Measurements from ENCODE around the gene GFPT1. TPM values are rescaled to one million over a fixed set of nuclear protein-coding genes. Genes with fewer than 3 reads are reported as not detected.
"Not testable (repeated sequence)": the region's sequence is repeated elsewhere in the genome, so short reads cannot be mapped to it uniquely, and the experiment has no call there.

Gene GFPT1
- polyA plus RNA-seq (ENCODE audit: insufficient read length in 3 of 3): 10 to 100 TPM; 31.0 to 38.9 (median 32.5) TPM
- long read RNA-seq, donor 1, full-length matches to known transcripts: 8 of 8 reads
- long read RNA-seq, donor 1, partial matches to known transcripts: 0 of 8 reads
- long read RNA-seq, donor 1, other reads (novel, unspliced or antisense): 0 of 8 reads
- long read RNA-seq, donor 2, full-length matches to known transcripts: 9 of 9 reads
- long read RNA-seq, donor 2, partial matches to known transcripts: 0 of 9 reads
- long read RNA-seq, donor 2, other reads (novel, unspliced or antisense): 0 of 9 reads
- long read RNA-seq, donor 3, full-length matches to known transcripts: 2 of 14 reads
- long read RNA-seq, donor 3, partial matches to known transcripts: 12 of 14 reads
- long read RNA-seq, donor 3, other reads (novel, unspliced or antisense): 0 of 14 reads
- long read RNA-seq, donor 4, full-length matches to known transcripts: 3 of 3 reads
- long read RNA-seq, donor 4, partial matches to known transcripts: 0 of 3 reads
- long read RNA-seq, donor 4, other reads (novel, unspliced or antisense): 0 of 3 reads
- long read RNA-seq, donor 5, full-length matches to known transcripts: 6 of 6 reads
- long read RNA-seq, donor 5, partial matches to known transcripts: 0 of 6 reads
- long read RNA-seq, donor 5, other reads (novel, unspliced or antisense): 0 of 6 reads
- long read RNA-seq, donor 6, full-length matches to known transcripts: 6 of 11 reads
- long read RNA-seq, donor 6, partial matches to known transcripts: 5 of 11 reads
- long read RNA-seq, donor 6, other reads (novel, unspliced or antisense): 0 of 11 reads
- long read RNA-seq, donor 7, full-length matches to known transcripts: 8 of 20 reads
- long read RNA-seq, donor 7, partial matches to known transcripts: 12 of 20 reads
- long read RNA-seq, donor 7, other reads (novel, unspliced or antisense): 0 of 20 reads
- long read RNA-seq, donor 8, full-length matches to known transcripts: 3 of 3 reads
- long read RNA-seq, donor 8, partial matches to known transcripts: 0 of 3 reads
- long read RNA-seq, donor 8, other reads (novel, unspliced or antisense): 0 of 3 reads
- long read RNA-seq, donor 9, full-length matches to known transcripts: 5 of 5 reads
- long read RNA-seq, donor 9, partial matches to known transcripts: 0 of 5 reads
- long read RNA-seq, donor 9, other reads (novel, unspliced or antisense): 0 of 5 reads
- long read RNA-seq, donor 10, full-length matches to known transcripts: 6 of 18 reads
- long read RNA-seq, donor 10, partial matches to known transcripts: 12 of 18 reads
- long read RNA-seq, donor 10, other reads (novel, unspliced or antisense): 0 of 18 reads
- long read RNA-seq, donor 11, full-length matches to known transcripts: 9 of 9 reads
- long read RNA-seq, donor 11, partial matches to known transcripts: 0 of 9 reads
- long read RNA-seq, donor 11, other reads (novel, unspliced or antisense): 0 of 9 reads
- long read RNA-seq, donor 12, full-length matches to known transcripts: 12 of 17 reads
- long read RNA-seq, donor 12, partial matches to known transcripts: 5 of 17 reads
- long read RNA-seq, donor 12, other reads (novel, unspliced or antisense): 0 of 17 reads
- long read RNA-seq, donor 13, full-length matches to known transcripts: 5 of 10 reads
- long read RNA-seq, donor 13, partial matches to known transcripts: 5 of 10 reads
- long read RNA-seq, donor 13, other reads (novel, unspliced or antisense): 0 of 10 reads
- long read RNA-seq, donor 14: 0 reads
- long read RNA-seq, donor 15, full-length matches to known transcripts: 22 of 31 reads
- long read RNA-seq, donor 15, partial matches to known transcripts: 9 of 31 reads
- long read RNA-seq, donor 15, other reads (novel, unspliced or antisense): 0 of 31 reads
- long read RNA-seq, donor 16, full-length matches to known transcripts: 6 of 11 reads
- long read RNA-seq, donor 16, partial matches to known transcripts: 5 of 11 reads
- long read RNA-seq, donor 16, other reads (novel, unspliced or antisense): 0 of 11 reads

DNA sequence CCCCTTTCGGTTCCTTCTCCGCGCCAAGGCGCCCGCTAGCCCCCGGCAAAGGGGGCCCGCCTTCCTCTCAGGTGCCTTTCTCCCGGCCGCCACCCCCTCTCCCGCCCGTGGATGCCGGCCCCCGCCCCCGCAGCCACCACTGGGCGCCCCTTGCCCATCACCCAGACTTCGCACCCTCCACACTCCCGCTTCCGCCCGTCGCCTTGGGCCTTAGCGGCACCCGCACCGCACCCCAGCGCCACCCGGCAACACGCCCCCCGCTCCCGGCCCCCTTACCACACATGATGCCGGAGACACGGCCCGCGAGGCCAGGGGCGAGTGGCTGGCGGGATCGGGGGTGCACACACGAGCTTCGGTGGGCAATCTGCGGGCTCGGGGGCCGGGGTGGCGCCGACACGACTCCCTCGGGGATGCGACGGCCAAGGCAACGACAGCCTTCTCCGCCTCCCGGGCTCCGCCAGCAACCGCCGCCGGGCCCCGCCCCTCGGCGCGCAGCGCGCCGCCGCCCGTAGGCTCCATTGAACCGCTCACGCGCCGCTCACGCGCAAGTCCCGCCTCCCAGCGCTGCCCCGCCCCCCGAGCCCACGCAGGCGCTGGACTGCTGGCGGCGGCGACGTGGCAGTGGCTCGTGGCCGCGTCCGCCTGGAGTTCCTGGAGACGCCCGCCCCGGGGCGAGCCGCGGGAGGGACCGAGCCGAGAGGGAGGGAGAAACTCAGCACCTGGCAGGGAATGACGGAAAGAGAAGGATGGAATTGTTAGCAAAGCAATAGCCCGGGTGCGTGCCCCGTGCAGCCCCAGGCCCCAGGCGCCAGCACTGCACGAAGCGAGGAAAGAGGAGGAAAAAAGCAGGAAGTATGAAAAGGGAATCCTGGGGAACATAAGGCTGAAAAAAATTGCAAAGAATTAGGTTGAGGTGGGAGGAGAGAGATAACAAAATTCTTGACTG, at the start of gene GFPT1:
GFPT1 (minus strand) TSS at position 439 of the 946 bp plus-strand sequence; CDS start at position 283, 156 bp downstream.
- peak; percentile 94 for DNase-seq

DNA sequence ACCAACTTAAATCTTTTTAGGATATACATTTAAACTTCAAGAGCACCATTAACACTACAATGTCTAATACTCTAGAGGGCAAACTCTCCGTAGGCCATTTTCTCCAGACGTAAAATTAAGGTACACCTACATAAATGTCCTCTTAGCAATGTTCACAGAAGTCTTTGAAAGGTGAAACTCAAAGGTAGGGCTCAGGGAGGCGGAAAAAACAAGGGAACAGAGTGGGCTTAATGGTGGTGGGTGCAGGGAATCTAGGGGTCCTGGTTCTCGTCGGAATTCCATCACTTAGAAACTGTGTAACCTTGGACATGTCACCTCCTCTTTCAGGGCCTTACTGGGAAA, 49.5 kb upstream of the GFPT1 start:
- peak; percentile 38 for DNase-seq

DNA sequence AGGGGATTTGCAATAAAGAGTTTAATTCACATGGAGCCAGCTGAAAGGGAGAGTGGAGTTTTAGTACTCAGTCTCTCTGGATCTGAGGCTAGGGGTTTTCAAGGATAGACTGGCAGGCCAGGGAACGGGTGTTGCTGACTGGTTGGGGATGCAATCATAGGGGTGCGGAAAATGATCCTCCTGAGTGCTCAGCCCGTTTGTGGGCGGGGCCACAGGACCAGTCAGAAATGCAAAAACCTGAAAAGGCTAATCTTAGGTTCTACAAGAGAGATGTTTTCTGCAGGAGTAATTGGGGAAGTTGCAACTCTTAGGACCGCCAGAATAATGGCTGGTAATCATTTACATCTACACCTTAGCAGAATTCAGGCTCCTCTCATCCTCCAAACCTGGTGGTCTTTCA, 47.7 kb upstream of the GFPT1 start:
- no peak for DNase-seq

DNA sequence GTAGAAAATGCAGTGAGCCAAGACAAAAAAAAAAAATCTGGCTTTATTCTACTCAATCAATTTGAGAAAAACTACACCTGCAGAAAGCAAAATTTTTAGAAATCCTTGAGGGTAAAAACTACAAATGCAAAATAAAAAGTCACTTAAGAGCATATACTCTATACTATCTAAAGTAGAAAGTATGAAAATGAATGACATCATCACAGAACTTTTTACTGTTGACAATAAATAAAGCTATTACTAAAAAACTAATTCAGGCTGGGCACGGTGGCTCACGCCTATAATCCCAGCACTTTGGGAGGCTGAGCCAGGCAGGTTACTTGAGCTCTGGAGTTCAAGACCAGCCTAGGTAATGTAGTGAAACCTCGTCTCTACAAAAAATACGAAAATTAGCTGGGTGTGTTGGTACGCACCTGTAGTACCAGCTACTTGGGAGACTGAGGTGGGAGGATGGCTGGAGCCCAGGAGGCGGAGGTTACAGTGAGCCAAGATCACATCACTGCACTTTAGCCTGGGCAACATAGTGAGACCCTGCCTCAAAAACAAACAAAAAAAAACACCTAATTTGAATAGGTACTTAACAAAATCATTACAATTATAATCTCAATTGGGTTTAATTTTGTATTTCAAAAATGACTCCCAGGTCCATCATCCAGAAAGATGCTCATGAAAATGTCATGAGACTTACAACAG, 42.6 kb upstream of the GFPT1 start:
- DNase-seq: no peak

- DNase-seq: no peak
Observed at GRCh38 chr2:69428981-69429380, 42.0 kb upstream of the GFPT1 start.

DNA sequence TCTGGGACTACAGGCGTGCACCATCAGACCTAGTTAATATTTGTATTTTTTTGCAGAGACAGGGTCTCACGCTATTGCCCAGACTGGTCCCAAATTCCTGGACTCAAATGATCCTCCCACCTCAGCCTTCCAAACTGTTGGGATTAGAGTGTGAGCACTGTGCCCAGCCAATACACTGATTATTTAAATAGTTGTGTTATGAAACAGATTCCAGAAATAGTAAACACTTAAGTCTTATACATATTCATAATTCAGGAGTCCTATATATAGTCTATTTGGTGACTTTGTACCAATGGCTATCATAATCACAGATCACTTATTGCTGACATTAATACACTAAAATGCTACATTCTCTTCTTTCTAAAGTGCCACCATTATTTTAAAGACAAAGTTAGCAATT, 37.4 kb upstream of the GFPT1 start:
- DNase-seq: no peak

- DNase-seq: no peak
Observed at GRCh38 chr2:69422198-69422597, 35.2 kb upstream of the GFPT1 start.

- not testable (repeated sequence) for DNase-seq
Observed at GRCh38 chr2:69419111-69419510, 32.1 kb upstream of the GFPT1 start.

DNA sequence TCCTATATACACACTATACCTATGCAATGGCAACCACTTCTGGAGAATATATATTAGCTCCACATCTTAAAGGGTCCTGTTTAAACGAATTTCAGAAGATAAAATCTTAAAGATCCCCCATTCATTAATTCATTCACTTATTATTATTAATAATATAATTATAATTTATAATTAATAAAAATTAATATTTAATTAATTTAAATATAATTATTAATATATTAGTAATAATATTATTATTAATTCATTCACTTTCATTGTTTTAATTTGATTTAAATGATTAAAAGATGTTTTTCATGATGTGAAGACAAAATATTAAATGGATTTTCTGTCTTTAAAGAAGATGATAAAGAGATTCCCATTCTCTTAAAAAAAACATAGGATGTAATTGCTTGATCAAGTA, 29.1 kb upstream of the GFPT1 start:
- DNase-seq: no peak

DNA sequence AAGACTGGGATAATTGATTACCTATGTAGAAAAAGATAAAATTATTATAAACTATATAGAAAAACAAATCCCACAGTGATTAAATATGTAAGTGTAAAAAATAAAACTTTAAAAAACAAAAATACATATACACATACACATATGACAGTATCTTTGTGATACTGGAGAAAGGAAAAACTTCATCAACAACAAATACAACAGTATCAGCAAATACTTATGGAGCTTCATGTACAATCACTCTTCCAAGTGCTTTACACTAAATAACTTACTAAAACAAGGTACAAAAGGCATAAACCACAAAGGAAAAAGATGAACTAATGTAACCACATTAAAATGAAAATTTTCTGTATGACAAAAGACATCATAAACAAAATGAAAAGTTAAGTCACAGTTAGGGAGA, 24.1 kb upstream of the GFPT1 start:
- no peak for DNase-seq

GRCh38 chr2:69405306-69405705, 18.3 kb upstream of the GFPT1 start:
- DNase-seq: no peak

DNA sequence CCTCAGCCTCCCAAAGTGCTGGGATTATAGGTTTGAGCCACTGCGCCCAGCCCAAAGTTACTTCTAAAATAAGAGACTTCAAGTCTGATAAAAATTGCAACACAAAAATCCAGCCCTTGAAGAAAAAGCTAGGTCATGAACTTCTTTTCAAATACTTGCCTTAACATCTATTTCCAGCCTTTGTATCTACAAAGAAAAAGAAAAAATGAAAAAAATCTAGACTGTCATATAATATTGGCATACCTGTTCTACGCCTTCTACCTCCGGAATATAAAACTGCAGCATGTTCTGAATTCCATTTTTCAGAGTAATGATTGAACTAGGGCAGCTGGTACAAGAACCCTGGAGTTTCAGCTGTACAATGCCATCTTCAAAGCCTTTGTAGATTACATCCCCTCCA, 13.1 kb upstream of the GFPT1 start:
- no peak for DNase-seq

DNA sequence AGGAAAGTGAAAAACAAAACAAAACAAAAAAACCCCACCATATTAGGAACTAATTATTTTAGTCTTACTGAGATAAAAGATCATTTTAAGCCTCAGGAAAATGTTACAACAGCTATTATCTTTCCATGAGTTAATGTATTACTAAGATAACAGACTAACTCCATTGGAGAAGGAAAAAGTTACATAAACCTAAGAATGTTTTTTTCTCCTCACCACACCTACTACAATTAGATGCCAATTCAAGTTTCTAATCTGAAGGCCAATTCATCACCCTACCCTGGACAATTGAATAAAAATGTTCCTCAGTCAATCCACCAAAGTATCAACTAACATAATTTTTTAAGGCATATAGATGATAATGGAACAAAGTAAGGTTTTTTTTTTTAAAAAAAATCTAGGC, 10.2 kb upstream of the GFPT1 start:
- no peak for DNase-seq

DNA sequence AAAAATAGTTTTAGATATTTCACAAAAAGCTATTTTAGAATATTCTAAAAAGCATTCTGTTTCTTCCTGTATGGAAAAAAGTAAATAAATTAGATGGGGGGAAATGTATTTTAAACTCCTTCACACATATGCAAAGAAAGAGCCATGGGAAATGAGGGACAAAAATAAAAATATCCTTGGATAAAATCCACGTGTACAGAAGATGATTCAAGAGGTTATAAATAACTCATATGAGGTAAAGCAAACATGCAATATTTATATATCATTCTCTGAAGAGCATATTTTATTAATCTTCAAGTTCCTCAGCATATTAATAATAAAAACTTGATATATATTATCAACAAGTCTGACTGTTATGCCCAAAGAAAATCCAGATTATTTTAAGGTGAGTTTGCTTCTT, 8.8 kb upstream of the GFPT1 start:
- no peak for DNase-seq

- DNase-seq: no peak
Observed at GRCh38 chr2:69393963-69394362, 6.9 kb upstream of the GFPT1 start.

DNA sequence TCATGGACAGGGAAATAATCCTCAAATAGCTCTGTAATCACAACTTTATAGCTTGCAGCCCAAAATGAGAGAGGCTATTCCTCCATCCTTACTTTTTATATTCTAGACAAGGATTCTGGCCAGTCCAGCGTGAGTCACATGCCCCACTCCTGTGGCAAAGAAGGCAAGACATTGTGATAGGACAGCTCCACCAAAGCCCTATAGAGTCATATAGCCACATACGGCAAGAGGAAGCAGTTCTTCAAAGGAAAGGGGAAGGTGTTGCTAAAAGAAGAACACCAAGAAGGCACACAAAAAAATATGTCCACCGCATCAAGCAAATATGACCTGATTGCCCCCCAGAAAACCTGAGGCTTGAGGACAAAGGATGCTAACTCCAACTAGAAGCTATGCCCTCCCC, 3.4 kb upstream of the GFPT1 start:
- DNase-seq: no peak

DNA sequence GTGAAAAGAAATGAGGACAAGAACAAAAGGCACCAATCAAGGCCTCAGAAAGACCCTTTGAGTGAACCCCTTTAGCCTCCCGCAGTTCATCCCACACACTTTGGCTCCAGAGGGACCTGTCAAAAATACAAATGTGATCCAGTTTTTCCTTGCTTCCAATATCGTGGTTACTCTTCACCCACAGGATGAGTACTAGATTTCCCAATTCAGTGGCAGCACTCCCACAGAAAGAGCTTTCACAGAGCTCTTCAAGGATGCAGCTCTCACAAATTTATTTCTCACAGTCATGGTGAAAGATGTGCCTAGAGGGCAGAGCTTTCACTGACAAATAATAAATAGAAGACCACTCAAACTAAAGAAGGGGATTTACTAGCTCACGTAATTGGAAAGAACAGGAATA, 3.0 kb upstream of the GFPT1 start:
- DNase-seq: no peak

GRCh38 chr2:69389271-69389670, 2.2 kb upstream of the GFPT1 start:
- DNase-seq: no peak
